DOHH2 (cell line): ENCODE data around the gene CRADD.

Experiments
- EZH2phosphoT487 ChIP-seq: fragments of 200-600 bp; sonication (generic); IDR thresholded peaks from 2 replicates; pipeline ENCODE4 v1.6.1; 2017; ENCODE audit warnings: borderline replicate concordance, mild to moderate bottlenecking, antibody characterized with exemption, low read length, moderate library complexity, mixed read lengths
- TF ChIP-seq, protein P1 (sequence below): fragments of 200-600 bp; sonication (generic); IDR thresholded peaks from one replicate; pipeline ENCODE4 v1.5.1; 2014; ENCODE audit warnings: antibody characterized with exemption, mild to moderate bottlenecking, low read depth, low read length; ENCODE audit not compliant: poor library complexity, severe bottlenecking

DNA sequence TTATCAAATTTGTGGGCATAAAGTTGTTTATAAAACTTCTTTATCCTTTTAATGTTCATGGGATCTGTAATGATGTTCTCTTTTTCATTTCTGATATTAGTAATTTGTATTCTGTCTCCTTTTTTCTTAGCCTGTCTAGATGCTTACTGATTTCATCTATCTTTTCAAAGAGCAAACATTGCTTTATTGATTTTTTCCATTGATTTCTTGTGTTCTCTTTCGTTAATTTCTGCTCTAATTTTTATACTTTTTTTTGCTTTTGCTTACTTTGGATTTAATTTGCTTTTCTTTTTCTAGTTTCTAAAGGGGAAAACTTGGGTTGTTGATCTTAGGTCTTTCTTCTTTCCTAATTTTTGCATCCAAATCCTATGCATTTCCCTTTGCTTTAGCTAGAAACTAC lies 42.5 kb downstream of the CRADD start:
- TF ChIP-seq, protein P1, sequence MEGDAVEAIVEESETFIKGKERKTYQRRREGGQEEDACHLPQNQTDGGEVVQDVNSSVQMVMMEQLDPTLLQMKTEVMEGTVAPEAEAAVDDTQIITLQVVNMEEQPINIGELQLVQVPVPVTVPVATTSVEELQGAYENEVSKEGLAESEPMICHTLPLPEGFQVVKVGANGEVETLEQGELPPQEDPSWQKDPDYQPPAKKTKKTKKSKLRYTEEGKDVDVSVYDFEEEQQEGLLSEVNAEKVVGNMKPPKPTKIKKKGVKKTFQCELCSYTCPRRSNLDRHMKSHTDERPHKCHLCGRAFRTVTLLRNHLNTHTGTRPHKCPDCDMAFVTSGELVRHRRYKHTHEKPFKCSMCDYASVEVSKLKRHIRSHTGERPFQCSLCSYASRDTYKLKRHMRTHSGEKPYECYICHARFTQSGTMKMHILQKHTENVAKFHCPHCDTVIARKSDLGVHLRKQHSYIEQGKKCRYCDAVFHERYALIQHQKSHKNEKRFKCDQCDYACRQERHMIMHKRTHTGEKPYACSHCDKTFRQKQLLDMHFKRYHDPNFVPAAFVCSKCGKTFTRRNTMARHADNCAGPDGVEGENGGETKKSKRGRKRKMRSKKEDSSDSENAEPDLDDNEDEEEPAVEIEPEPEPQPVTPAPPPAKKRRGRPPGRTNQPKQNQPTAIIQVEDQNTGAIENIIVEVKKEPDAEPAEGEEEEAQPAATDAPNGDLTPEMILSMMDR: no peak
- TF ChIP-seq EZH2phosphoT487: no peak
